ENCODE measurements around the gene RNF2.

Gene RNF2

GRCh38 chr1:185068341-185068740 lies 23.0 kb downstream of the RNF2 start:
- Histone ChIP-seq H3K9me3 (ENCODE audit: low read length) (0 out of 2 replicates have a peak, but pooled peaks cover 2% of the 10 kb centered on the region), H3K27ac (ENCODE audit: low read depth, low read length, poor library complexity, severe bottlenecking) (no peak overlapping the region), H2AFZ (ENCODE audit: low read length) (no peak overlapping the region), H3K36me3 (ENCODE audit: insufficient read depth, low read length) (peaks cover 8% of the 10 kb centered on the region; the same call in 1 of the 2 replicates), H3K9me2 (ENCODE audit: low read depth, low read length) (no peaks in the 10 kb centered on the region), H3F3A (ENCODE audit: insufficient read depth, low read length) (no peaks in the 10 kb centered on the region), H4K20me1 (ENCODE audit: insufficient read depth, low read length) (no peaks in the 10 kb centered on the region), H3K4me1 (ENCODE audit: insufficient read depth, low read length, severe bottlenecking) (no peaks in the 10 kb centered on the region), H3K4me2 (ENCODE audit: low read length) (no peak overlapping the region), H3K9ac (ENCODE audit: low read length) (no peak overlapping the region), H3K27me3 (ENCODE audit: insufficient read depth, low read length) (no peaks in the 10 kb centered on the region), H3K4me3 (ENCODE audit: low read depth, low read length, poor library complexity, severe bottlenecking) (no peak overlapping the region), H3K79me2 (ENCODE audit: insufficient read depth, low read length) (peaks cover 18% of the 10 kb centered on the region)
- no peak for TF ChIP-seq EZH2 (IDR thresholded peaks at IDR 0.05; ENCODE audit: borderline replicate concordance, low read length)
- TF ChIP-seq CTCF (IDR thresholded peaks at IDR 0.05; ENCODE audit: low read length): no peak

DNA sequence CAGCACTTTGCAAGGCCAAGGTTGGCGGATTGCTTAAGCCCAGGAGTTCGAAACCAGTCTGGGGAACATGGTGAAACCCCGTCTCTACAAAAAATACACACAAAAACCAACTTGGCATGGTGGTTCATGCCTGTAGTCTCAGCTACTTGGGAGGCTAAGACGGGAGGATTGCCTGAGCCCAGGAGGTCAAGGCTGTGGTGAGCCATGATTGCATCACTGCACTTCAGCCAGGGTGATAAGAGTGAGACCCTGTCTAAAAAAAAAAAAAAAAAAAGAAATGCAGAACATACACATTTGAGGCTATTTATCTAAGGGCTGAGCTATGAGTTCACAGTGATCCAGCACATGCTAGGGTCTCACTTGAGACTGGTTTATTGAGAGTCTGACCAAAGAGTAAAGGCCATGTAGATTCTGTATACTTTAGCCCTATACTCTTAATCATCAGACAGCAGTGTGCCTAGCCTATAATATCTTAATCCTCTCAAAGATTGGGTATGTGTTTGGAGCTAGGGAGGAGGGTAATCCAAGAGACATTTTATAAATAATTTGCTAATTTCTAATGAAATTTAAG lies 23.9 kb downstream of the RNF2 start:
- Histone ChIP-seq H3K27ac (ENCODE audit: low read depth, low read length, poor library complexity, severe bottlenecking) (no peak overlapping the region), H2AFZ (ENCODE audit: low read length) (no peak overlapping the region), H3K36me3 (ENCODE audit: insufficient read depth, low read length) (peaks cover 8% of the 10 kb centered on the region; the same call in 1 of the 2 replicates), H3F3A (ENCODE audit: insufficient read depth, low read length) (no peaks in the 10 kb centered on the region), H3K9ac (ENCODE audit: low read length) (no peak overlapping the region), H3K4me2 (ENCODE audit: low read length) (no peak overlapping the region), H3K27me3 (ENCODE audit: insufficient read depth, low read length) (no peaks in the 10 kb centered on the region), H3K4me3 (ENCODE audit: low read depth, low read length, poor library complexity, severe bottlenecking) (no peak overlapping the region), H3K9me2 (ENCODE audit: low read depth, low read length) (no peaks in the 10 kb centered on the region), H4K20me1 (ENCODE audit: insufficient read depth, low read length) (no peaks in the 10 kb centered on the region), H3K9me3 (ENCODE audit: low read length) (0 out of 2 replicates have a peak, but pooled peaks cover 2% of the 10 kb centered on the region), H3K79me2 (ENCODE audit: insufficient read depth, low read length) (peaks cover 23% of the 10 kb centered on the region), H3K4me1 (ENCODE audit: insufficient read depth, low read length, severe bottlenecking) (no peaks in the 10 kb centered on the region)
- TF ChIP-seq EZH2 (IDR thresholded peaks at IDR 0.05; ENCODE audit: borderline replicate concordance, low read length) (no peak), CTCF (IDR thresholded peaks at IDR 0.05; ENCODE audit: low read length) (no peak)

DNA sequence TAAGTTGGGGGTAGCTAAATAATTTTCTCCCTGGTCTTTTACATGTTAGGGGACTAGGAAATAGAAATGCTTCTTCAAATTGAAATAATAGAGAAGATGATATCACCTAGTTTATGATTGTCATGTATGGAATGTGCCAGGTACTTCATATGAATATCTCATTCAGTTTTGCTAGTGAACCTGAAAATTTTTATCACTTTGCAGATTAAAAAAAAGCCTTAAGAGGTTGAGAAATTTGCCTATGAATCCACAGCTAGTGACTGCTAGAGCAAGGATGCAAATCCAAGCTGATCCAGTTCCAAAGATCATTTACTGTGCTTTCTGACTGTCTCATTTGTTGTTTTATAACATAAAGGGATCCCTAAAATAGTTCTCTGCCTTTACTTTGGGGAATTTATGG lies 24.7 kb downstream of the RNF2 start:
- H2AFZ ChIP-seq (ENCODE audit: low read length): no peak overlapping the region
- H3K4me1 ChIP-seq (ENCODE audit: insufficient read depth, low read length, severe bottlenecking): no peaks in the 10 kb centered on the region
- H3K27me3 ChIP-seq (ENCODE audit: insufficient read depth, low read length): no peaks in the 10 kb centered on the region
- no peak overlapping the region for H3K27ac ChIP-seq (ENCODE audit: low read depth, low read length, poor library complexity, severe bottlenecking)
- no peaks in the 10 kb centered on the region for H4K20me1 ChIP-seq (ENCODE audit: insufficient read depth, low read length)
- no peak overlapping the region for H3K4me2 ChIP-seq (ENCODE audit: low read length)
- 0 out of 2 replicates have a peak, but pooled peaks cover 2% of the 10 kb centered on the region for H3K9me3 ChIP-seq (ENCODE audit: low read length)
- H3F3A ChIP-seq (ENCODE audit: insufficient read depth, low read length): no peaks in the 10 kb centered on the region
- peaks cover 20% of the 10 kb centered on the region; the same call in 1 of the 2 replicates for H3K79me2 ChIP-seq (ENCODE audit: insufficient read depth, low read length)
- no peak overlapping the region for H3K4me3 ChIP-seq (ENCODE audit: low read depth, low read length, poor library complexity, severe bottlenecking)
- TF ChIP-seq EZH2 (IDR thresholded peaks at IDR 0.05; ENCODE audit: borderline replicate concordance, low read length): no peak
- TF ChIP-seq CTCF (IDR thresholded peaks at IDR 0.05; ENCODE audit: low read length): no peak
- peaks cover 8% of the 10 kb centered on the region; the same call in 1 of the 2 replicates for H3K36me3 ChIP-seq (ENCODE audit: insufficient read depth, low read length)
- no peaks in the 10 kb centered on the region for H3K9me2 ChIP-seq (ENCODE audit: low read depth, low read length)
- H3K9ac ChIP-seq (ENCODE audit: low read length): no peak overlapping the region

Data from OCI-LY1 (cell line).